Motor neuron (in vitro differentiated cells): ENCODE measurements around the gene DAND5. TPM values are rescaled to one million over a fixed set of nuclear protein-coding genes. Genes with fewer than 3 reads are reported as not detected.

ENCODE experiments used
- ATAC-seq, 8 experiments: fragments of 200-7000 bp; cut with Tn5 transposase; replicated peaks in 6 of 8; 2 replicates each; pipeline ENCODE4 v1.8.0; 2021; ENCODE audit warnings: mild to moderate bottlenecking in 8 of 8, moderate library complexity in 8 of 8
- H3K27ac ChIP-seq, 2 donors: fragments of 250-450 bp; sonication (Bioruptor Pico); 2 replicates each; pipeline ENCODE4 v1.9.0; 2021; ENCODE audit warnings: antibody characterized with exemption in 2 of 2, mild to moderate bottlenecking in 2 of 2, moderate library complexity in 1 of 2
- H3K4me1 ChIP-seq, 2 donors: fragments of 250-450 bp; sonication (Bioruptor Pico); replicated peaks in 1 of 2; 2 replicates each; pipeline ENCODE4 v1.6.1; 2021; ENCODE audit warnings: antibody characterized with exemption in 2 of 2, mild to moderate bottlenecking in 2 of 2, moderate library complexity in 1 of 2
- H3K4me3 ChIP-seq, 5 donors: fragments of 250-450 bp; sonication (Bioruptor Pico); 2 replicates each; pipeline ENCODE4 v1.9.0; 2021; ENCODE audit warnings: antibody characterized with exemption in 5 of 5, mild to moderate bottlenecking in 5 of 5, moderate library complexity in 4 of 5
- WGBS, 10 experiments: fragments of 450-650 bp; shearing (Covaris generic); methylation state at CpG; one replicate each; pipeline ENCODE4 v1.0.0; 2022; 5-methylcytosine and 5-hydroxymethylcytosine counted together
- in situ Hi-C, 9 experiments: fragments of 400-800 bp; cut with MboI; loops; one replicate each; pipeline ENCODE4 v1.15.0; 2021; ENCODE audit warnings: low sequenced_read_pairs in 9 of 9, low pct_unique_long_range_greater_than_20kb in 2 of 9; ENCODE audit not compliant: unreplicated experiment in 9 of 9
- total RNA-seq, 8 experiments: library from RNA; unstranded; fragments of 300-600 nt; gene quantifications; 2 replicates each; pipeline versions ENCODE4 v1.2.3 to v1.2.4, GENCODE V29; 2022

DAND5 gene
- total RNA-seq, 8 experiments from 2014 or later: 0.09 to 0.47 (median 0.31) TPM; not detected in 2

DNA sequence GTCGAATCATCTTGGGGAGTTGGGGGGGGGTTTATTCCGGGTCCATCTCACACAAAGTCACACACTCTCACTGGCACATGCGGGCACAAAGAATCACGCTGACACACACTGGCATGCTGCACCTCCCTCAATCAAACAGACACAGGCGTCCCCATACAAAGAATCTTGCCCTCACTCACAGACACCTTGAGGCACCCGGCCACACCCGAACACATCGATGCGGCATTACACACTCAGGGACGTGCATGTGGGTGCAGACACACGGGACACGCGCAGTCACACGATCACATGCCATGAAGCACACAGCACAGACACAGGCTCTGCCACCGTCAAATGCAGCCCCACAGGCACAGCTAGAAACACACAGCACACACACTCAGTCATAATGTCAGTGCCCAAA is 33.7 kb downstream of the DAND5 start:
- 20 to 82% (median 32%) methylated on average over 1 to 5 of the region's 15 CpGs; no CpG with 5 or more reads in 4 of the 10 experiments for WGBS, 10 experiments
- in situ Hi-C loops: no loop called here
- Histone ChIP-seq H3K4me3 (no peak overlapping the region), H3K27ac (no peak overlapping the region), H3K4me1 (no peaks in the 10 kb centered on the region)
- no peak for ATAC-seq

DNA sequence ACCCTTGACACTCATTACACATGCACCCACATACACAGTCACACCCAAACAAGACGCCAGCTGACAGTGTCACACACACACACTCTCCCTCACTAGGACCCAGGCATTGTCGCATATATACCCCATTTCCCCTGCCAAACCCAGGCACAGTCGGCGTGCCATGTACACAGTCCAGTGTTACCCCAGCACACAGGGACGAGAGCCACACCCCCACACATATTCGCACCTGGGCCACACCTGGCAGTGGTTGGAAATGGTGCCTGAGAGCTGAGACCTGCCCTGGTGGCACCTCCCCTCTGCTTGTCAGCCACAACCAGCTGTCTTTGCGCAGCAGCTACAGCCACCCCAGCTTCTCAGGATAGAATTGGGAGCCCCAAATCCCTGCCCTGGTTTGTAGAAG is 34.9 kb downstream of the DAND5 start:
- no peak overlapping the region for H3K4me3 ChIP-seq
- in situ Hi-C loops: no loop called here
- WGBS, 10 experiments: 43 to 100% (median 70%) methylated on average over 1 to 3 of the region's 7 CpGs; no CpG with 5 or more reads in 6 of the 10 experiments

DNA sequence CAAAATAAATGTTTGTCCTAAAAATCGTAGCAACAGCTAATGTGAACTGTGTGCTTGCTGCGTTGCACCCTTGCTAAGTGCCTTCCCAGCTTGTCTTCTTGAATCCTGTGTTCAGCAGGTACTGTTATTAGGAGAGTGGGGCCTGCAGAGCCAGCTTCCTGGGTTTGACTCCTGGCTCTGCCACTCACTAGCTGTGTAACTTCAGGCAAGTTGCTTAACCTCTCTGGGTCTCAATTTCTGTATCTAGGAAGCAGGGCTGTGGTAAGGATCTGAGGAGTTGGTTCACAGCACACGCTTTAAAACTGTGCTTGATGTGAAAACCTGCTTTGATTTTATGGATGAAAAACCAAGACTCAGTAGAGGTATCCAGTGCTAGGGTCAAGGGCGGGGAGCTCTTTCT is 35.9 kb downstream of the DAND5 start:
- Histone ChIP-seq H3K4me1 (no peaks in the 10 kb centered on the region), H3K27ac (no peak overlapping the region), H3K4me3 (no peak overlapping the region)
- no peak for ATAC-seq
- 0 to 83% (median 50%) methylated on average over 1 to 4 of the region's 4 CpGs; no CpG with 5 or more reads in 3 of the 10 experiments for WGBS, 10 experiments
- in situ Hi-C loops: no loop called here

More for the DNA sequence above, 34.9 kb downstream of the DAND5 start:
- no peaks in the 10 kb centered on the region for H3K4me1 ChIP-seq
- no peak overlapping the region for H3K27ac ChIP-seq
- ATAC-seq: no peak

DNA sequence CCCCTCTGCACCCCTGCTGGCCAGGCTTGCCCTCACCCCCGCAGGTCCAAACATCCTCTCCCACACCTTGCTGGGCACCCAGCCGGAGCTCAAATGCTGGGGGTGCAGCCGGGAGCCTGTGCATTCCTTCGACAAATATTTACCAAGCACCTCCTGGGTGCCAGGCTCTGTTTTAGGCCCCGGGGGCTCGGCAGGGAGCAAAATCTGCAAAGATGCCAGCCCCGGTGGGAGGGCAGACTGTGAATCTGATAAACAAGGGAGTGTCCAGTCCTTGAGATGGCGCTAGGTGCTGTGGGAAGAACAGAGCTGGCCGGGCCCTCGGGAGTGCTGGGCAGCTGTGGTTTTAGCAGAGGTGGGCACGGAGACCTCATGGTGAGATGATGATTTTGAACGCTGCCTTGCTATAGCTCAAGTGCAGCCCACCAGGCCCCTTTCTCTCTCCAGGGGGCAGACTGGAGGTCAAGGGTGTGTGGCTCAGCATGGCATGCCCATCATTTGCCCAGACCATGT is 36.5 kb downstream of the DAND5 start:
- Histone ChIP-seq H3K4me1 (no peaks in the 10 kb centered on the region), H3K4me3 (no peak overlapping the region), H3K27ac (no peak overlapping the region)
- in situ Hi-C loops: no loop called here
- 10 to 66% (median 23%) methylated on average over 1 to 3 of the region's 12 CpGs; no CpG with 5 or more reads in 6 of the 10 experiments for WGBS, 10 experiments
- ATAC-seq: no peak

DNA sequence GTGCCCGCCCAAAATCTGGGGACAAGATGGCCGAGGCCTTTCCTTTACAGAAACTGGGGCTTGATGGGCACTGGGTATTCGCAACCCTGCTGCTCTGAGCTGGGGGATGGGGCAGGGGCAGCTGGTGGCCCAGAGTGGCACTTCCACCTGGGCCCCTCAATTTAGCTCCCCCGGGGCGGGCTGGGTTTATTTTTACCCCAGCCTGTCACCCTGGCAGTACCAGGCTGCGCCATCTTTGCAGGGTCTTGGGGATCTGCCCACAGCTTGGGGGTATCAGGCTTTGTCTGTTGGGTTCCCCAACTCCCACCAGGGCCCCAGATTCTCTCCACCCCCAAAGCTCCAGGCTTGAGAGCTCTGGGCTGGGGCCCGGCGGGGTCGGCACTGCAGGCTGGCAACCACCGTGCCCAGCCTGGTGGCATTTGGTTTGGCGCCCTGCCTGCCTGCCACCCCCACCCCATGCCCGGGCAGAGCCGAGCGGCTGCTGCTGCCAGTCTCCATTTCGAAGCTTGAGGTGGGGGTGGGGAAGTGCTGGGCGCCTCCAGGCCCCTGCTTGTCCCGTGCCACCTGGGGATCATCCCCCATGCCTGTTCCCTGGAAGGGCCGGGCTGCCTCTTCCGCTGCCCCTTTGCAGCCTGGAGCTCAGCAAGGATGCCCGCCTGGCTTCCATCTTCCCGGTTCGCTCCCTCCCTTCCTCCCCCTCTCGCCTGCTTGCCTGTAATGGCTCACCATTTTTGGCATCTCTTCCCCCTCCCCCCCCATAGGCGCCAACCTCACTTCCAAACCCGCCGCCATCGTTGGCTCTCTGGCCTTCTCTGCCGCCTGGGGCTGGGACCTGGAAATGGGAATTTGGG is 37.3 kb downstream of the DAND5 start:
- no peak overlapping the region for H3K4me3 ChIP-seq
- no peaks in the 10 kb centered on the region for H3K4me1 ChIP-seq
- 37 to 70% methylated on average over 3 of the region's 28 CpGs; no CpG with 5 or more reads in 8 of the 10 experiments for WGBS, 10 experiments
- no peak overlapping the region for H3K27ac ChIP-seq
- in situ Hi-C loops: no loop called here
- no peak for ATAC-seq

DNA sequence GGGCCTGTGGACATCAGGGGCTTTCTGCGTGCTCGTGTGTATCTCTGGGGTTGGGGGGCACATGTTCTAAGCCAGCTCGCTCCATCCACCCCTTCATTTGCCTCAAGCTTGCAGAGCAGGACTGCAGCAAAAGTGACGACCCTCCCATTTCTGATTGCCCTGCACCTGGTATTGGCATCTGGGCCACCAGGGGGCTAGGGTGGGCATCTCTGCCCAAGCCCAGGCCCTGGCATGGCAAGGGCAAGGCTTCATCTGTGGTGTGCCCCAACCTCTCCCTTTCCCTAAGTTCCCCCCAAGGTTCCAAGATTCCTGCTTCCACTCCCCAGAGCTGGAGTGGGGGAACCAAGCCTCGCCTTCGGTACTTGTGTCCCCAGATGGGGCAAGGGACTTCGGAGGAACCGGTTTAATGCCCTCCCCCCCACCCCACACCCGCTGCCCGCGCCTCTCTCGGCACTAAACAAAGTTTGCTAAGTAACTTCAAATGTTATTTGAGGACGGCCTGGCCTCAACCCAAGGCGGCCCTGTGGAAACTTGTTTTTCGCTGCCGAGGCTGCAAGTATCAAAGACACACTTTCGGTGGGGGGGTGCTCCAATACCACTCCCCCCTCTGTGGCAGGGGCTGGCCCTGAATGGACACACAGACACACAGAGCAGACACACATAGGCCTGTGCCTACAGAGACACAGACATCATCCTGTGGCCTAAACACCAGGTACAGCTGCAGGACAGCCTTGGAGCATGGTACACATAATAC is 38.1 kb downstream of the DAND5 start:
- H3K4me3 ChIP-seq: no peak overlapping the region
- no peak overlapping the region for H3K27ac ChIP-seq
- ATAC-seq: no peak
- no peaks in the 10 kb centered on the region for H3K4me1 ChIP-seq
- in situ Hi-C loops: no loop called here
- 20 to 80% (median 66%) methylated on average over 1 to 5 of the region's 17 CpGs; no CpG with 5 or more reads in 4 of the 10 experiments for WGBS, 10 experiments

DNA sequence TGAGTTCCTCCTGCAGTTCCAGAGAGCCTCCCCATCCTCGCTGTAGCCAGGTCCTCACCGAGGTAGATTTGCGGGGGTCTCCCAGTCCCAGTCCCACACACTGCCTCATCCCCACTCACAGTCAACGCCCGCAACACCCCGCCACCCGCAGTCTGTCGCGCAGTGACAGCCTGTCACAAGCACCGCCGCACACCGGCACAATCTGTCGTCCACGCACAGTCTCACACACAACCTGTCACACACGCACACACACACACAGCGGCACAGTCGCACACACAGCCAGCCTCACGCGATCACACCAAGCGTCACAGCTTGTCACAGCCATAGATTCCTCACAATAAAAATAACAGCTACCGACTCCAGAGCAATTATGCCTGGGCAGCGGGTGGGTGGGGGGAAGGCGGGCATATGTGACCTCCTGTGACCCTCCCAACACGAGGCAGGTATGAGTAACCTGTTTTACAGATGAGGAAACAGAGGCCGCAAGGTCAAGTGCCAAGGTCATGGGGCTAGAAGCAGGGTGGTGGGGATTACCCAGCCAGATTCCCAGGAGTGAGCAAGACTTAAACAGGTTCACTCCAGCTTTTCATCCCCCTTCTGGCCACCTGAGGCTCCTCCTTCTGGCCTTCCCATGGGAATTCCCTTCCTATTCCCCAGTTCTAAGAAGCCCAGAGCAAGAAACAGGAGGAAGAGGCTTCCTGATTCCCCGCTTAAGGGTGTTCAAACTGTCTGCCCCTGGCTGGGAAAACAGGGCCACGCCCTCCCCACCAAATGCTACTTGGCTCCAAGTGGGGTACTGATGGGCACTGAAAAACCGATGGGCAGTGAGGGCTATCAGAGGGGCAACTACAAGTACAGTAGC is 39.8 kb downstream of the DAND5 start:
- Histone ChIP-seq H3K27ac (no peak overlapping the region), H3K4me1 (peaks cover 0 to 6% of the 10 kb centered on the region in 2 donors), H3K4me3 (no peak overlapping the region)
- ATAC-seq: peak in 1 of 8 experiments; percentile 7
- in situ Hi-C loops: no loop called here
- 0 to 33% (median 16%) methylated on average over 1 to 8 of the region's 28 CpGs; no CpG with 5 or more reads in 5 of the 10 experiments for WGBS, 10 experiments

DNA sequence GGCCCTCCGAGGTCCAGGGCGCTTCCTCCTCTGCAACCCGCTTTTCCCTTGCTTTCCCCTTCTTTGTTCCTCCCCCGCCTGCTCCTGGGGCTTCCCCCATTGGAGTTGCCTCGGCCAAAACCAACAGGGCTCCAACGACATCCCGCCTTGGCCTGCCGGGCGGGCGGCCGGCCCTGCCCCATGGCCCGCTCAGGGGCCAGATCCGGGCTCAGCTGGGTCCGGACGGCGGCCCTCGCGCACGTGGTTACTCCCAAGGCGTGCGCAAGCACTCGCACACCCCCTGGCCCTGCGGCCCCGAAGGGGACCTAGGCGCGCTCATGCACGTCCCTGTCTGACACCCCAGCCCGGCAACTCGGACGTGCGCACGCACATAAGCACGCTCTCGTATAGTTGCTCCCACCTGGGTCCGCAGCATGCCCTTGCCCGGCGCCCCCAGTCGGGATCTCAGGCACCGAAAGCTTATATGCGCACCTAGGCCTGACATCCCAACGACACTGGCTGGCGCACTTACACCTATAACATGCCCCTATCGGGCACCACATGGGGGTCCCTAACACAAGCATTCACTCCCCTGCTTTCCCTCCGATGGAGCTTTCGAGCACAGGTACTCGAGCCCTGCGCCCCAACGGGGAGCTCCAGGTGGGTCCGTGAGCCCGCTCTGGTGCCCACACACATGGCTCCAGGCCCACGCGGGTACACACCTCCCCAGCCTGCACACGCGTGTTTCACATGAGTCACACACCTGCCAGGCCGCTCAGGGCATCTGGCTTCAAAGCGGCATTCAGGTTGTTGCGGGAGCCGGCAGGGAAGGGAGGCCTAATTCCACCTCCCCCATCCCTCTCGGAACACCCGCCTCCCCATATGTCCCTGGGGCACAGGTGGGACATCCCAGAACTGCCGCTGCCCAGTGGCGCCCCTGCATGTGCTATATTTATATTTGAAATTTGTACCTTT is 40.9 kb downstream of the DAND5 start:
- 0 to 93% (median 5%) methylated on average over 1 to 18 of the region's 62 CpGs; no CpG with 5 or more reads in 3 of the 10 experiments for WGBS, 10 experiments
- Histone ChIP-seq H3K4me3 (no peak overlapping the region), H3K4me1 (peaks cover 0 to 10% of the 10 kb centered on the region in 2 donors), H3K27ac (no peak overlapping the region)
- in situ Hi-C loops: no loop called here
- no peak for ATAC-seq

DNA sequence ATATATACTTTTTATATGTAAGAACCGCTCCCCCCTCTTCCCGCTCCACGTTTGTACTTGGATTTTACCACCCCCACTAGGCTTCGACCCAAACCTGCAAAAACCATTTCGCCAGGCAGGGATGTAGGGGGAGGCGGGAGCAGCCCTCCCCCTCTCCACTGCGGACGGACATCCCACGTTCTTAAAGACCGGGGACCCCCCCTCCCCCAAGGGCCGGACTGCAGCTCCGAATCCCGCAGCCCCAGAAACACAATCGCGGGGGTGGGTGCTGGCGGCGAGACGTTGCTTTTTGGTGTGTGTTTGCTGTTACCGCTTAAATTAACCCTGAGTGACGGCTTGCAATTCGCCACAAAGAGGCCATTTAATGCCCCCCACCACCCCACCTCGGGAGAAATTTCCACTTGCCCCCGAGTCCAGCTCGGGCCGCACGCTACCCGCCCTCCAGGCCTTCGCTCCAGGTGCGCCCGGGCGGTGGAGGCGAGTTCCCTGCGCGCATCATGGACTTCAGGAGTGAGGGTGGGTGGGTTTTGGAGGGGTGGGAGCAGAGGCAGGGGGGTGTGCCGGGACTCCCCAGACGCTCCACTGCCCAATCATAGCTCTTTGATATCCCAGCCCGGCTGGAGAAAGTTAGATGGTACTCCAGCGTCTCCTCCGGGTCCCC is 41.7 kb downstream of the DAND5 start:
- in situ Hi-C loops: no loop called here
- 0 to 30% methylated on average over 2 to 6 of the region's 39 CpGs; no CpG with 5 or more reads in 8 of the 10 experiments for WGBS, 10 experiments
- ATAC-seq: no peak
- no peak overlapping the region for H3K4me3 ChIP-seq
- H3K4me1 ChIP-seq: peaks cover 0 to 10% of the 10 kb centered on the region in 2 donors
- H3K27ac ChIP-seq: no peak overlapping the region

DNA sequence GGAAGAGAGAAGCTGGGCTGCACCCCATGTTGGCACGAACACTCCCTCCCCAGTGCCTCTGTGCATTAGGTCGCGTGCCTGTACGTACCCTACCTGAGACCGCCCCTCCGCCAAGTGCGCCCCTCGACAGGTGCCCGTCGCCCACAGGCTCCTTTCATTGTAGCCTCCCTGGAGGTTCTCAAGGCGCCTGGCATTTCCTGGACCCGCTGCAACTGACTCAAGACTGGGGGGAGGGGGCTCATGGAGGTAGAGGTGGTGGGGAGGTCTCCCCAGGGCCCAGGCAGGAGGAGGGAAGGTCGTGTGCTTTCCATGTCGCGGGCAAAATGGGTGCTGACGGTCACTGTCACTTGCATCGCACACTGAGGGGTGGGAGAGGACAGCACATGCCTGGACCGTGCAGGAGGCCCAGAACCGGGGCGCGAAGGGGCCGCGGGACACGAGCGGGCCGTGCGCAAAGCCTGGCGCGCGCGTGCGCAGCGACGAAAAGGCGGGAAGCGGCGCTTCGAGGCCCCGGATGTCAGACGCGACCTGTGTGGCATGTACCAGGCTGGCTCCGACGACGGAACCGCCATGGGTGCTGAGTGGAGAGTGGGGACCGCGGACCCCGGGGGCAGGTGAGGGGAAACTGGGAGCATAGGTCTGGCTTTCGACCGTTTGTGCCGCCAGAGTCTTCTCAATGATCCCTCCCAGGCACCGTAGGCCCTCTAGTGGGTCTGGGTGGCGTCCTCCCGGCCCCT is 42.4 kb downstream of the DAND5 start:
- in situ Hi-C loops: no loop called here
- Histone ChIP-seq H3K4me1 (peaks cover 0 to 10% of the 10 kb centered on the region in 2 donors), H3K27ac (no peak overlapping the region), H3K4me3 (no peak overlapping the region)
- WGBS, 10 experiments: 0 to 7% (median 5%) methylated on average over 2 to 12 of the region's 54 CpGs; no CpG with 5 or more reads in 7 of the 10 experiments
- ATAC-seq: peak in 3 of 8 experiments; percentile 19 to 29 (median 25)

DNA sequence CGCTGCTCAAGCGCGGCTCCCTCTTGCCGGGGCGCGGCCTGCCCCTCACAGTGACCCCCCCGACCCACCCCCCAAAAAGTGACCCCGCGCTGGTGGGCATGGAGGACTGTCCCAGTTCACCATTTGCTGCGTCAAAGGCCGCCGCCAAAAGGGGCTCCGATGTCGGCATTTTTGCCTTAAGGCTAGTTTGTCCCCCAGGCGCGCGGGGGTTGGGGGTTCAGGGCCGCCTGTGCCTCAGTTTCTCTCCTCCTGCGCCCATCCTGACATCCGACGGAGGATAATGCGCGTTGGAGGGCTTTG is 43.0 kb downstream of the DAND5 start:
- H3K27ac ChIP-seq: no peak overlapping the region
- H3K4me3 ChIP-seq: no peak overlapping the region
- H3K4me1 ChIP-seq: peaks cover 0 to 10% of the 10 kb centered on the region in 2 donors
- in situ Hi-C loops: no loop called here
- ATAC-seq: no peak
- WGBS, 10 experiments: 0 to 60% (median 3%) methylated on average over 1 to 5 of the region's 23 CpGs; no CpG with 5 or more reads in 7 of the 10 experiments
